Body of pancreas (tissue), 4 donors: ENCODE data around the gene ING3.

ENCODE experiments used
- CTCF ChIP-seq, 7 experiments: fragments of 450-650 bp in 4 of 7; fragments of 200-600 bp in 3 of 7; sonication (generic) in 3 of 7; IDR thresholded peaks; one replicate each; pipeline ENCODE4 v1.5.1; 2016 to 2019; ENCODE audit warnings: antibody characterized with exemption in 7 of 7
- POLR2A ChIP-seq, 3 donors: fragments of 450-650 bp; IDR thresholded peaks; one replicate each; pipeline ENCODE4 v1.6.1; 2016; ENCODE audit warnings: antibody characterized with exemption in 3 of 3, mild to moderate bottlenecking in 2 of 3

- no peak for TF ChIP-seq CTCF (IDR thresholded peaks at IDR 0.05)
- no peak for TF ChIP-seq POLR2A (IDR thresholded peaks at IDR 0.05)
Measured at GRCh38 chr7:120988591-120989256, 38.1 kb downstream of the ING3 start, which contains the start of gene CPED1.
